HCT116 (cell line): ENCODE measurements around the gene NAA25. TPM values are rescaled to one million over a fixed set of nuclear protein-coding genes. Genes with fewer than 3 reads are reported as not detected.

Source experiments
- ATAC-seq: fragments of 200-7000 bp; cut with Tn5 transposase; 2 replicates; pipeline ENCODE4 v1.9.1; 2020; ENCODE audit warnings: mild to moderate bottlenecking, moderate library complexity
- BruUV-seq: library from RNA; stranded (reverse); fragments of 400-500 nt; replicated peaks from 2 replicates; lab custom pipeline; 2021; lab: Mats Ljungman, UMichigan
- CTCF ChIA-PET: fragments of 300-600 bp; sonication (Branson Sonifier 250); formaldehyde crosslinking; loops from one replicate; lab custom pipeline; 2021; ENCODE audit warnings: antibody characterized with exemption; lab: Charles Lee
- POLR2A ChIA-PET: fragments of 300-600, 350-600 bp; sonication (Branson Sonifier 250); formaldehyde crosslinking; loops from one replicate; lab custom pipeline; 2021; ENCODE audit warnings: antibody characterized with exemption; lab: Charles Lee
- RAD21 ChIA-PET, 2 experiments: fragments of 300-600 bp; sonication (Branson Sonifier 250); formaldehyde crosslinking; loops; one replicate each; lab custom pipeline; 2023; ENCODE audit warnings: low total read pairs in 2 of 2; ENCODE audit not compliant: uncharacterized antibody in 2 of 2, unreplicated experiment in 2 of 2, low non-redundant PET in 1 of 2; lab: Charles Lee
- DNase-seq: peaks from one replicate; pipeline ENCODE4 v3.0.0-alpha.2; 2010; ENCODE audit warnings: low read depth, low spot score
- H2AFZ ChIP-seq: fragments of 200-600 bp; shearing (Covaris generic), sonication (generic); 2 replicates; pipeline ENCODE4 v1.6.1; 2017; ENCODE audit warnings: low read depth, mixed run types, mixed read lengths, antibody characterized with exemption, low read length; ENCODE audit not compliant: poor library complexity, severe bottlenecking
- H3K27ac ChIP-seq: 2 replicates; pipeline ENCODE4 v1.5.1; 2012; ENCODE audit warnings: low read depth, low read length
- H3K27me3 ChIP-seq: fragments of 200-600 bp; sonication (generic); 2 replicates; pipeline ENCODE4 v1.6.1; 2016; ENCODE audit warnings: mixed run types, low read length, mixed read lengths; ENCODE audit not compliant: insufficient read depth
- H3K36me3 ChIP-seq, 2 experiments: fragments of 200-500 bp in 1 of 2; fragments of 200-600 bp in 1 of 2; sonication (Bioruptor generic) in 1 of 2; sonication (generic) in 1 of 2; 2 replicates each; pipeline versions ENCODE4 v1.5.1 to v1.6.1; 2014 to 2016; ENCODE audit warnings: low read length in 2 of 2, inconsistent platforms in 1 of 2, mixed read lengths in 1 of 2, mixed run types in 1 of 2; ENCODE audit not compliant: insufficient read depth in 2 of 2, control insufficient read depth in 1 of 2
- H3K4me1 ChIP-seq, 2 experiments: fragments of 200-600 bp in 1 of 2; sonication (generic) in 1 of 2; 2 replicates each; pipeline versions ENCODE4 v1.5.1 to v1.6.1; 2012 to 2017; ENCODE audit warnings: low read length in 2 of 2, inconsistent platforms in 1 of 2, mild to moderate bottlenecking in 1 of 2, mixed read lengths in 1 of 2, mixed run types in 1 of 2, moderate library complexity in 1 of 2; ENCODE audit not compliant: insufficient read depth in 2 of 2, control insufficient read depth in 1 of 2
- H3K4me2 ChIP-seq: fragments of 200-600 bp; sonication (generic); 2 replicates; pipeline ENCODE4 v1.6.1; 2017; ENCODE audit warnings: mixed run types, low read length, mixed read lengths
- H3K4me3 ChIP-seq, 2 experiments: fragments of 200-600 bp in 1 of 2; sonication (generic) in 1 of 2; replicated peaks in 1 of 2; 2 replicates each; pipeline ENCODE4 v1.5.1; 2011 to 2016; ENCODE audit warnings: low read length in 2 of 2, control low read depth in 1 of 2, low read depth in 1 of 2, mild to moderate bottlenecking in 1 of 2, mixed read lengths in 1 of 2, mixed run types in 1 of 2
- H3K79me2 ChIP-seq: fragments of 200-600 bp; sonication (generic); 2 replicates; pipeline ENCODE4 v1.6.1; 2017; ENCODE audit warnings: mild to moderate bottlenecking, mixed run types, low read length, moderate library complexity, mixed read lengths; ENCODE audit not compliant: insufficient read depth
- H3K9ac ChIP-seq: fragments of 200-600 bp; sonication (generic); 2 replicates; pipeline ENCODE4 v1.6.1; 2016; ENCODE audit warnings: low read length, mixed read lengths
- H3K9me2 ChIP-seq: fragments of 200-600 bp; sonication (generic), shearing (Covaris generic); 2 replicates; pipeline ENCODE4 v1.6.1; 2017; ENCODE audit warnings: mixed run types, mild to moderate bottlenecking, moderate library complexity; ENCODE audit not compliant: insufficient read depth
- H3K9me3 ChIP-seq, 2 experiments: fragments of 200-500 bp in 1 of 2; fragments of 200-600 bp in 1 of 2; sonication (Bioruptor generic) in 1 of 2; sonication (generic) in 1 of 2; 2 replicates each; pipeline ENCODE4 v1.6.1; 2014 to 2017; ENCODE audit warnings: low read length in 2 of 2, mixed read lengths in 2 of 2, inconsistent platforms in 1 of 2, low read depth in 1 of 2, mild to moderate bottlenecking in 1 of 2, mixed run types in 1 of 2, moderate library complexity in 1 of 2; ENCODE audit not compliant: control insufficient read depth in 1 of 2, insufficient read depth in 1 of 2
- H4K20me1 ChIP-seq: fragments of 200-600 bp; sonication (generic), shearing (Covaris generic); 2 replicates; pipeline ENCODE4 v1.6.1; 2017; ENCODE audit warnings: mixed run types, mild to moderate bottlenecking, moderate library complexity; ENCODE audit not compliant: insufficient read depth
- CTCF ChIP-seq, 3 experiments: fragments of 200-600 bp in 1 of 3; sonication (generic) in 1 of 3; IDR thresholded peaks in 2 of 3; conservative IDR thresholded peaks in 1 of 3; 2 replicates each; pipeline ENCODE4 v1.5.1; 2012 to 2017; ENCODE audit warnings: low read depth in 2 of 3, low read length in 2 of 3, antibody characterized with exemption in 1 of 3, borderline replicate concordance in 1 of 3, control low read depth in 1 of 3, mild to moderate bottlenecking in 1 of 3, mixed read lengths in 1 of 3, mixed run types in 1 of 3, moderate library complexity in 1 of 3; ENCODE audit not compliant: insufficient read depth in 1 of 3
- ELF1 ChIP-seq: IDR thresholded peaks from 2 replicates; pipeline ENCODE4 v1.6.1; 2012; ENCODE audit warnings: low read depth, borderline replicate concordance
- REST ChIP-seq: IDR thresholded peaks from 2 replicates; pipeline ENCODE4 v1.6.1; 2012; ENCODE audit warnings: low read depth
- SP1 ChIP-seq: IDR thresholded peaks from 2 replicates; pipeline ENCODE4 v1.6.1; 2012; ENCODE audit warnings: low read depth
- intact Hi-C: fragments of 100-400 bp; cut with micrococcal nuclease; formaldehyde crosslinking; loops from 2 replicates; pipeline ENCODE4 v1.10.0; 2022
- total RNA-seq: library from RNA; stranded (reverse); gene quantifications from one replicate; pipeline ENCODE4 v1.2.1, GENCODE V29; 2021; ENCODE audit not compliant: unreplicated experiment

The NAA25 gene
- total RNA-seq, 1 experiment from 2014 or later = 56.6 TPM

GRCh38 chr12:111981987-111982386 is 126.6 kb downstream of the NAA25 start:
- no peaks in the 10 kb centered on the region for H3K9me3 ChIP-seq
- H3K27ac ChIP-seq = no peak overlapping the region
- ATAC-seq = no peak
- intact Hi-C loops = no loop called here
- H2AFZ ChIP-seq = no peak overlapping the region
- no peak for TF ChIP-seq SP1
- TF ChIP-seq ELF1 = no peak
- TF ChIP-seq, all 23 proteins: peak for 0
- Histone ChIP-seq H3K9ac (no peak overlapping the region), H3K4me1 (no peaks in the 10 kb centered on the region), H3K27me3 (no peaks in the 10 kb centered on the region), H3K4me3 (no peak overlapping the region), H3K36me3 (no peaks in the 10 kb centered on the region), H3K9me2 (no peaks in the 10 kb centered on the region), H3K79me2 (no peaks in the 10 kb centered on the region), H4K20me1 (no peaks in the 10 kb centered on the region), H3K4me2 (no peak overlapping the region)
- CTCF ChIA-PET = no interaction called here
- no TSS peak for BruUV-seq
- POLR2A ChIA-PET = no interaction called here
- RAD21 ChIA-PET = no interaction called here
- DNase-seq = no peak

GRCh38 chr12:111980598-111980997 is 128.0 kb downstream of the NAA25 start:
- ChIA-PET POLR2A (no interaction called here), RAD21 (no interaction called here), CTCF (no interaction called here)
- no peaks in the 10 kb centered on the region for H3K9me3 ChIP-seq
- DNase-seq (no peak), ATAC-seq (no peak)
- no peaks in the 10 kb centered on the region for H3K9me2 ChIP-seq
- H3K9ac ChIP-seq = no peak overlapping the region
- TF ChIP-seq CTCF (IDR thresholded peaks at IDR 0.05 in 2 of 3, conservative IDR thresholded peaks at IDR 0.05 in 1 of 3; ENCODE audit: borderline replicate concordance in 1 of 3, insufficient read depth in 1 of 3, low read depth in 2 of 3, low read length in 2 of 3) (no peak), REST (no peak)
- no peaks in the 10 kb centered on the region for H4K20me1 ChIP-seq
- H3K36me3 ChIP-seq = no peaks in the 10 kb centered on the region
- H3K27ac ChIP-seq = no peak overlapping the region
- intact Hi-C loops = no loop called here
- no peaks in the 10 kb centered on the region for H3K27me3 ChIP-seq
- no peak overlapping the region for H3K4me2 ChIP-seq
- no peaks in the 10 kb centered on the region for H3K4me1 ChIP-seq
- H3K79me2 ChIP-seq = no peaks in the 10 kb centered on the region
- H2AFZ ChIP-seq = no peak overlapping the region
- H3K4me3 ChIP-seq = no peak overlapping the region
- BruUV-seq = no TSS peak
